Suprapubic skin (tissue), 4 donors: ENCODE measurements around the gene STAG1.

Source experiments
- POLR2A ChIP-seq, 2 donors: fragments of 450-650 bp; IDR thresholded peaks; one replicate each; pipeline ENCODE4 v1.6.1; 2017; ENCODE audit warnings: antibody characterized with exemption in 2 of 2, mild to moderate bottlenecking in 2 of 2, moderate library complexity in 2 of 2
- POLR2AphosphoS5 ChIP-seq, 3 donors: sonication (generic); formaldehyde crosslinking; IDR thresholded peaks; one replicate each; pipeline ENCODE4 v1.6.1; 2017; ENCODE audit warnings: antibody characterized with exemption in 3 of 3
- TF ChIP-seq, protein P1 (sequence below), 2 donors: fragments of 200-600 bp in 1 of 2; fragments of 450-650 bp in 1 of 2; sonication (generic) in 1 of 2; IDR thresholded peaks; one replicate each; pipeline ENCODE4 v1.5.1; 2016 to 2019; ENCODE audit warnings: antibody characterized with exemption in 2 of 2, mild to moderate bottlenecking in 1 of 2, moderate library complexity in 1 of 2

GRCh38 chr3:136752172-136752421 is at the start of gene STAG1:
- TF ChIP-seq, protein P1, sequence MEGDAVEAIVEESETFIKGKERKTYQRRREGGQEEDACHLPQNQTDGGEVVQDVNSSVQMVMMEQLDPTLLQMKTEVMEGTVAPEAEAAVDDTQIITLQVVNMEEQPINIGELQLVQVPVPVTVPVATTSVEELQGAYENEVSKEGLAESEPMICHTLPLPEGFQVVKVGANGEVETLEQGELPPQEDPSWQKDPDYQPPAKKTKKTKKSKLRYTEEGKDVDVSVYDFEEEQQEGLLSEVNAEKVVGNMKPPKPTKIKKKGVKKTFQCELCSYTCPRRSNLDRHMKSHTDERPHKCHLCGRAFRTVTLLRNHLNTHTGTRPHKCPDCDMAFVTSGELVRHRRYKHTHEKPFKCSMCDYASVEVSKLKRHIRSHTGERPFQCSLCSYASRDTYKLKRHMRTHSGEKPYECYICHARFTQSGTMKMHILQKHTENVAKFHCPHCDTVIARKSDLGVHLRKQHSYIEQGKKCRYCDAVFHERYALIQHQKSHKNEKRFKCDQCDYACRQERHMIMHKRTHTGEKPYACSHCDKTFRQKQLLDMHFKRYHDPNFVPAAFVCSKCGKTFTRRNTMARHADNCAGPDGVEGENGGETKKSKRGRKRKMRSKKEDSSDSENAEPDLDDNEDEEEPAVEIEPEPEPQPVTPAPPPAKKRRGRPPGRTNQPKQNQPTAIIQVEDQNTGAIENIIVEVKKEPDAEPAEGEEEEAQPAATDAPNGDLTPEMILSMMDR (IDR thresholded peaks at IDR 0.05), result peak; percentile 87 to 98
- TF ChIP-seq POLR2A (IDR thresholded peaks at IDR 0.05) (peak in 1 of 2 donors; percentile 56), POLR2AphosphoS5 (IDR thresholded peaks at IDR 0.05) (peak in 2 of 3 donors; percentile 76 to 82)
